CD8-positive, alpha-beta memory T cell (primary cell): Measurements from ENCODE around the gene SOS1. TPM values are rescaled to one million over a fixed set of nuclear protein-coding genes. Genes with fewer than 3 reads are reported as not detected.

ENCODE experiments used
- CTCF ChIA-PET: fragments of 350-600 bp; sonication (Branson Sonifier 250); formaldehyde crosslinking; loops from one replicate; lab custom pipeline; 2021; ENCODE audit warnings: antibody characterized with exemption; lab: Charles Lee
- POLR2A ChIA-PET: fragments of 350-600 bp; sonication (Branson Sonifier 250); formaldehyde crosslinking; loops from one replicate; lab custom pipeline; 2021; ENCODE audit warnings: antibody characterized with exemption; lab: Charles Lee
- DNase-seq, 5 donors: peaks; one replicate each; pipeline versions ENCODE4 v3.0.0 to v3.0.0-alpha.2; 2020 to 2022; ENCODE audit warnings: mixed read lengths in 1 of 5
- H3K27ac ChIP-seq: one replicate; pipeline ENCODE4 v1.7.0; 2013; ENCODE audit warnings: low read depth, mild to moderate bottlenecking, low read length, moderate library complexity
- H3K27me3 ChIP-seq: 2 replicates; pipeline ENCODE4 v1.7.0; 2013; ENCODE audit warnings: low read length, mild to moderate bottlenecking; ENCODE audit not compliant: insufficient read depth, poor library complexity, severe bottlenecking
- H3K36me3 ChIP-seq: 2 replicates; pipeline ENCODE4 v1.7.0; 2013; ENCODE audit warnings: mild to moderate bottlenecking, low read length, moderate library complexity; ENCODE audit not compliant: insufficient read depth
- H3K4me1 ChIP-seq: 2 replicates; pipeline ENCODE4 v1.7.0; 2013; ENCODE audit warnings: mild to moderate bottlenecking, low read length, moderate library complexity; ENCODE audit not compliant: insufficient read depth
- H3K4me3 ChIP-seq: 2 replicates; pipeline ENCODE4 v1.7.0; 2013; ENCODE audit warnings: mild to moderate bottlenecking, low read length
- H3K9me3 ChIP-seq: 2 replicates; pipeline ENCODE4 v1.7.0; 2013; ENCODE audit warnings: mild to moderate bottlenecking, low read length
- H3K27ac Mint-ChIP-seq, 8 donors: one replicate each; pipeline ENCODE4 v1.8.0; 2020 to 2021; ENCODE audit warnings: mixed read lengths in 8 of 8, mild to moderate bottlenecking in 6 of 8, inconsistent platforms in 3 of 8, moderate library complexity in 3 of 8
- H3K27me3 Mint-ChIP-seq, 2 donors: one replicate each; pipeline ENCODE4 v1.8.0; 2020 to 2021; ENCODE audit warnings: mixed read lengths in 2 of 2, mild to moderate bottlenecking in 1 of 2, moderate library complexity in 1 of 2
- H3K36me3 Mint-ChIP-seq, 3 donors: one replicate each; pipeline ENCODE4 v1.8.0; 2020 to 2021; ENCODE audit warnings: mixed read lengths in 3 of 3, inconsistent platforms in 1 of 3, mild to moderate bottlenecking in 1 of 3
- H3K4me1 Mint-ChIP-seq, 3 donors: one replicate each; pipeline ENCODE4 v1.8.0; 2020 to 2021; ENCODE audit warnings: mixed read lengths in 3 of 3, inconsistent platforms in 1 of 3, mild to moderate bottlenecking in 1 of 3
- H3K4me3 Mint-ChIP-seq, 7 donors: one replicate each; pipeline ENCODE4 v1.8.0; 2020 to 2021; ENCODE audit warnings: mixed read lengths in 7 of 7, mild to moderate bottlenecking in 6 of 7, moderate library complexity in 4 of 7, inconsistent platforms in 2 of 7
- H3K9me3 Mint-ChIP-seq, 5 donors: one replicate each; pipeline ENCODE4 v1.8.0; 2020 to 2022; ENCODE audit warnings: mixed read lengths in 5 of 5, mild to moderate bottlenecking in 3 of 5, moderate library complexity in 2 of 5, inconsistent platforms in 1 of 5
- polyA plus RNA-seq: library from polyadenylated mRNA; unstranded; fragments of 300-500 nt; fragmentation: Illumina TruSeq; gene quantifications from one replicate; pipeline ENCODE4 v1.2.3, GENCODE V29; 2021
- total RNA-seq, 2 experiments: library from RNA; stranded (reverse); gene quantifications; one replicate each; pipeline ENCODE4 v1.2.3, GENCODE V29; 2021

SOS1 gene
- total and polyA plus RNA-seq, 3 experiments from 2014 or later, result 14.5 to 75.9 (median 72.6) TPM

DNA sequence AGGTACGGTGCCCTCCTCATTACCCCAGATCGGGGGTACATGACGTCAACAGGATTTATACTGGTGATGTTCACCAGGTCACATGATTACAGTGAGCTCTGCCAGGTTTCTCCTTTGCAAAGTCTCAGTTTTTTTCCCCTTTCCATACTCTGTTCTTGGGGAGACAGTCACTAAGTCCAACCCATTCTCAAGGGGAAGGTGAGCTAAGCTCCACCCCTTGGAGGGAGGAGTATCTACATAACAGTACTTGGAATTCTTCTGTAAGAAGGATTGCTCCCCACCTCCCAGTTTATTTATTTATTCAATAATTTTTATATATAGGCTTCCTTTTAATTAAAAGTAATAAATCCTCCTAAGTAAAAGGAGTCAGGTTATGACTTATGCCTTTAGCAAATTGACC is 34.1 kb upstream of the SOS1 start:
- Mint-ChIP-seq H3K36me3 (no peaks in the 10 kb centered on the region), H3K9me3 (no peaks in the 10 kb centered on the region), H3K27ac (no peak overlapping the region), H3K27me3 (no peaks in the 10 kb centered on the region), H3K4me3 (no peak overlapping the region), H3K4me1 (no peaks in the 10 kb centered on the region)
- H3K4me1 ChIP-seq, result no peaks in the 10 kb centered on the region
- DNase-seq, result no peak
- no peaks in the 10 kb centered on the region for H3K27me3 ChIP-seq
- H3K36me3 ChIP-seq, result no peaks in the 10 kb centered on the region
- POLR2A ChIA-PET, result no interaction called here
- no peak overlapping the region for H3K27ac ChIP-seq
- no peaks in the 10 kb centered on the region for H3K9me3 ChIP-seq
- CTCF ChIA-PET, result interaction anchor here (0.8 to 1.9 kb wide), 5 partner anchors 13 to 73 kb away, joined by 3 to 8 read pairs (median 3); no protein-coding TSS in a partner anchor
- H3K4me3 ChIP-seq, result no peak overlapping the region

DNA sequence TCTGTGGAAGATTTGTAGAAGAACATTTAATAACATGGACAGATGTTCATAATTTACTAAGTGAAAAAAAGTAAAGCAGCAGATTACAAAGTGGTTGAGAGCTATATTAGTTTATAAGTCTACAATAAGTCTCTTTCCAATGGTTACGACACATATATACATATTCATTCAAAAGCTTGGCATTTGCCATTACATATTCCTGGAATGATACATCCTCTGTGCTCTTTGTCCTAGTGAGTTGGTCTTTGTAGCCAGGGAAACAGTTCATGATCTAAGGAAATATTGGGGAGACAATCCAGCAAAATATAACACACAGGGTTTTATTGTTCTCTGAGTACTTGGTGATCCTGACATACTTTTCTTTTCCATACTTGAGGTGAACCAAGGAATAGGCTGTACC is 32.5 kb upstream of the SOS1 start:
- CTCF ChIA-PET, result no interaction called here
- no peak overlapping the region for H3K4me3 Mint-ChIP-seq

DNA sequence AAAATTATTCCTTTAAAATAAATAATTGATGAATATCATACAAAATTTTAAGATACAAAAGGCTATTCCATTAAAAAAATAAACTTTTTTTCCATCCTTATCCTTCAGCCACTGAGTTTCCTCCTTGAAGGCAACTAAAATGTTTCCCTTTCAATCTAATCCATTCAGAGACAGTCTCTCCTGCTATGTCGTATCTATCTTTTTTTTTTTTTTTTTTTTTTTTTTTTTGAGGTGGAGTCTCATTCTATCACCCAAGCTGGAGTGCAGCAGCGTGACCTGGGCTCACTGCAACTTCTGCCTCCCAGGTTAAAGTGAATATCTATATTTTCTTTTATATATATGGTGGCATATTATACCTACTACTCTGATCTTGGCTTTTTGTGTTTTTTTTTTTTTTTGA is 31.7 kb upstream of the SOS1 start:
- Mint-ChIP-seq H3K27me3 (no peaks in the 10 kb centered on the region), H3K4me1 (no peaks in the 10 kb centered on the region), H3K27ac (no peak overlapping the region), H3K4me3 (no peak overlapping the region), H3K9me3 (no peaks in the 10 kb centered on the region), H3K36me3 (no peaks in the 10 kb centered on the region)
- ChIA-PET POLR2A (no interaction called here), CTCF (no interaction called here)
- Histone ChIP-seq H3K4me3 (no peak overlapping the region), H3K27me3 (no peaks in the 10 kb centered on the region), H3K27ac (no peak overlapping the region), H3K4me1 (no peaks in the 10 kb centered on the region), H3K9me3 (no peaks in the 10 kb centered on the region), H3K36me3 (no peaks in the 10 kb centered on the region)
- DNase-seq, result no peak

More for the DNA sequence above, 32.5 kb upstream of the SOS1 start:
- no peaks in the 10 kb centered on the region for H3K4me1 ChIP-seq
- no peaks in the 10 kb centered on the region for H3K9me3 ChIP-seq
- no peak for DNase-seq
- no peaks in the 10 kb centered on the region for H3K36me3 ChIP-seq
- POLR2A ChIA-PET, result no interaction called here
- Mint-ChIP-seq H3K27ac (peak overlapping the region in 1 of 8 donors; percentile 44), H3K4me1 (no peaks in the 10 kb centered on the region), H3K9me3 (no peaks in the 10 kb centered on the region), H3K27me3 (no peaks in the 10 kb centered on the region), H3K36me3 (no peaks in the 10 kb centered on the region)
- no peaks in the 10 kb centered on the region for H3K27me3 ChIP-seq
- no peak overlapping the region for H3K27ac ChIP-seq
- no peak overlapping the region for H3K4me3 ChIP-seq

DNA sequence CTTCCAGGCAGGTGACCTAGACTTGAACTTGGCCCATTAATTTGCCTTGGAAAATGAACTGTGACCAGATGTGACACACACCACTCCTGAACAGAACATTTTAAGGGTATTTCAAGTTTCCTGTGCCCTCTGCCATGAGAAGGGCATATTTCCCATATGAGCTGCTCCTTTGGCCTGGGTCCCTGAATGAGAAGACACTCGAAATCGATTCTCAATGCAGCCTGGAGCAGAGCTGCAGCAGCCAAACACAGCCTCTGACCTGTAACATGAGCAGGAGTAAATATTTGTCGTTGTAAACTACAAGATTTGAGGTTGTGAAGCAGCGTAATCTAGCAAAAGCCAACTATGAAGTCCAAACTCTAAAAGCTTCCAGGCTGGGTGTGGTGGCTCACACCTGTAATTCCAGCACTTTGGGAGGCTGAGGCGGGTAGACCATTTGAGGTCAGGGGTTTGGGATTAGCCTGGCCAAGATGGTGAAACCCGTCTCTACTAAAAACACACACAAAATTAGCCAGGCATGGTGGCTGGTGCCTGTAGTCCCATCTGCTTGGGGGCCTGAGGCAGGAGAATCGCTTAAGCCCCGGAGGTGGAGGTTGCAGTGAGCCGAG is 30.1 kb upstream of the SOS1 start:
- POLR2A ChIA-PET, result no interaction called here
- H3K27me3 Mint-ChIP-seq, result no peaks in the 10 kb centered on the region
- H3K27me3 ChIP-seq, result no peaks in the 10 kb centered on the region
- no peaks in the 10 kb centered on the region for H3K9me3 ChIP-seq
- H3K36me3 Mint-ChIP-seq, result no peaks in the 10 kb centered on the region
- no peaks in the 10 kb centered on the region for H3K4me1 ChIP-seq
- no peak for DNase-seq
- H3K4me3 Mint-ChIP-seq, result no peak overlapping the region
- no peaks in the 10 kb centered on the region for H3K36me3 ChIP-seq
- H3K4me3 ChIP-seq, result no peak overlapping the region
- no peak overlapping the region for H3K27ac Mint-ChIP-seq
- no peak overlapping the region for H3K27ac ChIP-seq
- H3K4me1 Mint-ChIP-seq, result no peaks in the 10 kb centered on the region
- H3K9me3 Mint-ChIP-seq, result no peaks in the 10 kb centered on the region
- CTCF ChIA-PET, result no interaction called here

GRCh38 chr2:39150102-39150562 is 29.3 kb upstream of the SOS1 start:
- peak overlapping the region; percentile 16 for H3K27ac ChIP-seq
- no peaks in the 10 kb centered on the region for H3K9me3 Mint-ChIP-seq
- DNase-seq, result no peak
- no peaks in the 10 kb centered on the region for H3K9me3 ChIP-seq
- no peaks in the 10 kb centered on the region for H3K36me3 Mint-ChIP-seq
- no peaks in the 10 kb centered on the region for H3K36me3 ChIP-seq
- H3K4me1 Mint-ChIP-seq, result no peaks in the 10 kb centered on the region
- CTCF ChIA-PET, result no interaction called here
- H3K4me1 ChIP-seq, result no peaks in the 10 kb centered on the region
- no peak overlapping the region for H3K4me3 Mint-ChIP-seq
- POLR2A ChIA-PET, result no interaction called here
- no peaks in the 10 kb centered on the region for H3K27me3 ChIP-seq
- H3K4me3 ChIP-seq, result no peak overlapping the region
- no peaks in the 10 kb centered on the region for H3K27me3 Mint-ChIP-seq
- peak overlapping the region in 1 of 8 donors; percentile 57 for H3K27ac Mint-ChIP-seq

- H3K27ac ChIP-seq, result no peak overlapping the region
- no peaks in the 10 kb centered on the region for H3K4me1 ChIP-seq
- ChIA-PET POLR2A (no interaction called here), CTCF (interaction anchor here (0.7 to 2.0 kb wide), 2 partner anchors 16 to 81 kb away, joined by 3 to 4 read pairs; no protein-coding TSS in a partner anchor)
- no peak overlapping the region for H3K4me3 ChIP-seq
- Mint-ChIP-seq H3K27me3 (no peaks in the 10 kb centered on the region), H3K4me3 (no peak overlapping the region), H3K4me1 (peaks cover 2 to 19% (median 15%) of the 10 kb centered on the region in 3 donors), H3K36me3 (no peaks in the 10 kb centered on the region), H3K27ac (no peak overlapping the region), H3K9me3 (no peaks in the 10 kb centered on the region)
- H3K36me3 ChIP-seq, result no peaks in the 10 kb centered on the region
- H3K27me3 ChIP-seq, result no peaks in the 10 kb centered on the region
- DNase-seq, result no peak
- H3K9me3 ChIP-seq, result no peaks in the 10 kb centered on the region
Measured at GRCh38 chr2:39146630-39147029, 25.8 kb upstream of the SOS1 start.

GRCh38 chr2:39145906-39146421 is 25.1 kb upstream of the SOS1 start:
- Mint-ChIP-seq H3K36me3 (no peaks in the 10 kb centered on the region), H3K27me3 (no peaks in the 10 kb centered on the region), H3K4me1 (peaks cover 5 to 26% (median 20%) of the 10 kb centered on the region in 3 donors), H3K4me3 (no peak overlapping the region), H3K27ac (no peak overlapping the region), H3K9me3 (no peaks in the 10 kb centered on the region)
- Histone ChIP-seq H3K4me1 (no peaks in the 10 kb centered on the region), H3K27me3 (no peaks in the 10 kb centered on the region), H3K4me3 (no peak overlapping the region), H3K27ac (no peak overlapping the region), H3K9me3 (no peaks in the 10 kb centered on the region), H3K36me3 (no peaks in the 10 kb centered on the region)
- ChIA-PET POLR2A (no interaction called here), CTCF (no interaction called here)
- no peak for DNase-seq

GRCh38 chr2:39144416-39144815 is 23.6 kb upstream of the SOS1 start:
- H3K4me3 ChIP-seq, result no peak overlapping the region
- no peak overlapping the region for H3K4me3 Mint-ChIP-seq
- ChIA-PET CTCF (interaction anchor here (0.9 to 1.2 kb wide), 2 partner anchors 10 to 13 kb away, joined by 3 read pairs; no protein-coding TSS in a partner anchor), POLR2A (no interaction called here)
- peaks cover 5 to 34% (median 30%) of the 10 kb centered on the region in 3 donors for H3K4me1 Mint-ChIP-seq
- no peaks in the 10 kb centered on the region for H3K27me3 Mint-ChIP-seq
- H3K9me3 ChIP-seq, result no peaks in the 10 kb centered on the region
- no peaks in the 10 kb centered on the region for H3K9me3 Mint-ChIP-seq
- no peaks in the 10 kb centered on the region for H3K4me1 ChIP-seq
- DNase-seq, result no peak
- no peaks in the 10 kb centered on the region for H3K36me3 Mint-ChIP-seq
- H3K36me3 ChIP-seq, result no peaks in the 10 kb centered on the region
- H3K27me3 ChIP-seq, result no peaks in the 10 kb centered on the region
- no peak overlapping the region for H3K27ac ChIP-seq
- H3K27ac Mint-ChIP-seq, result no peak overlapping the region
